ENCODE results near the gene TSSK2.
"Not testable (repeated sequence)": the region's sequence is repeated elsewhere in the genome, so short reads cannot be mapped to it uniquely, and the experiment has no call there.

TSSK2 gene

GRCh38 chr22:19146215-19146968 lies 15.3 kb downstream of the TSSK2 start:
- no peak for DNase-seq

- DNase-seq, result peak; percentile 6
These were observed 16.2 kb downstream of the TSSK2 start for GRCh38 chr22:19147195-19147780.

GRCh38 chr22:19148417-19149046 lies 17.4 kb downstream of the TSSK2 start:
- no peak for DNase-seq

GRCh38 chr22:19149047-19149883 lies 18.2 kb downstream of the TSSK2 start:
- peak; percentile 23 for DNase-seq

GRCh38 chr22:19149991-19150390 lies 18.9 kb downstream of the TSSK2 start, which contains the start of gene GSC2:
Gene GSC2 (minus strand): TSS chr22:19150292. CDS start chr22:19150283, 9 bp downstream.
- no peak for DNase-seq

- no peak for DNase-seq
These were observed 19.6 kb downstream of the TSSK2 start for GRCh38 chr22:19150482-19151328.

GRCh38 chr22:19151329-19152191 lies 20.5 kb downstream of the TSSK2 start:
- DNase-seq, result no peak

- no peak for DNase-seq
These were observed 22.1 kb downstream of the TSSK2 start for GRCh38 chr22:19152942-19153883.

GRCh38 chr22:19156109-19156508 lies 25.0 kb downstream of the TSSK2 start:
- DNase-seq, result not testable (repeated sequence)

GRCh38 chr22:19158649-19159048 lies 27.5 kb downstream of the TSSK2 start:
- not testable (repeated sequence) for DNase-seq

- DNase-seq, result no peak
These were observed 33.3 kb downstream of the TSSK2 start for GRCh38 chr22:19164425-19164824.

GRCh38 chr22:19166421-19166820 lies 35.3 kb downstream of the TSSK2 start:
- DNase-seq, result no peak

- DNase-seq, result no peak
These were observed 36.2 kb downstream of the TSSK2 start for GRCh38 chr22:19167106-19167869.

GRCh38 chr22:19168088-19168890 lies 37.2 kb downstream of the TSSK2 start:
- DNase-seq, result no peak

GRCh38 chr22:19169002-19169946 lies 38.2 kb downstream of the TSSK2 start:
- no peak for DNase-seq

- no peak for DNase-seq
These were observed 38.8 kb downstream of the TSSK2 start for GRCh38 chr22:19169947-19170318.
